Measurements from ENCODE around the gene ADGRA1. TPM values are rescaled to one million over a fixed set of nuclear protein-coding genes. Genes with fewer than 3 reads are reported as not detected.

The ADGRA1 gene
- total RNA-seq, 1 experiment from 2014 or later, result not detected

- Histone ChIP-seq H3K27ac (ENCODE audit: low read length) (no peak overlapping the region), H3K4me2 (ENCODE audit: low read length) (no peak overlapping the region), H3K9ac (ENCODE audit: low read length) (no peak overlapping the region), H3K27me3 (ENCODE audit: low read length) (0 out of 2 replicates have a peak, but pooled peaks cover under 1% of the 10 kb centered on the region), H3K9me2 (replicated peaks; ENCODE audit: low read length) (no peaks in the 10 kb centered on the region), H2AFZ (ENCODE audit: low read length) (no peak overlapping the region), H3K36me3 (ENCODE audit: low read depth, low read length) (no peaks in the 10 kb centered on the region), H3K4me3 (ENCODE audit: low read length) (no peak overlapping the region), H3K4me1 (ENCODE audit: insufficient read depth, low read length) (no peaks in the 10 kb centered on the region), H3K79me2 (ENCODE audit: low read length) (no peaks in the 10 kb centered on the region), H3F3A (ENCODE audit: low read length, unreplicated experiment) (no peaks in the 10 kb centered on the region), H3K9me3 (ENCODE audit: low read length) (no peaks in the 10 kb centered on the region), H4K20me1 (ENCODE audit: low read length) (no peaks in the 10 kb centered on the region)
- intact Hi-C loops (cut with micrococcal nuclease), result no loop called here
- CTCF ChIA-PET, result no interaction called here
- POLR2A ChIA-PET (ENCODE audit: unreplicated experiment), result interaction anchor here (0.7 kb wide), 1 partner anchor 85 kb away, joined by 3 read pairs; no protein-coding TSS in a partner anchor
- no TSS peak for BruUV-seq (replicated peaks)
- ATAC-seq (no peak), DNase-seq (no peak)
- TF ChIP-seq EZH2 (IDR thresholded peaks at IDR 0.05; ENCODE audit: low read length, unreplicated experiment), result no peak
Measured at GRCh38 chr10:133067149-133068105, 20.3 kb upstream of the ADGRA1 start.

GRCh38 chr10:133068111-133069032, 19.4 kb upstream of the ADGRA1 start:
- no peak for TF ChIP-seq EZH2phosphoT487 (IDR thresholded peaks at IDR 0.05; ENCODE audit: borderline replicate concordance, low read length)
- no peak for TF ChIP-seq CTCF (conservative IDR thresholded peaks at IDR 0.05; ENCODE audit: low read depth, low read length)
- no peak for TF ChIP-seq EZH2 (IDR thresholded peaks at IDR 0.05; ENCODE audit: low read length, unreplicated experiment)
- H3K27ac ChIP-seq (ENCODE audit: low read length), result no peak overlapping the region
- H3K36me3 ChIP-seq (ENCODE audit: low read depth, low read length), result no peaks in the 10 kb centered on the region
- no peaks in the 10 kb centered on the region for H3K4me1 ChIP-seq (ENCODE audit: insufficient read depth, low read length)
- H3K9me2 ChIP-seq (replicated peaks; ENCODE audit: low read length), result no peaks in the 10 kb centered on the region
- intact Hi-C loops (cut with micrococcal nuclease), result no loop called here
- ChIA-PET CTCF (no interaction called here), POLR2A (ENCODE audit: unreplicated experiment) (no interaction called here)
- H3K4me3 ChIP-seq (ENCODE audit: low read length), result no peak overlapping the region
- H2AFZ ChIP-seq (ENCODE audit: low read length), result no peak overlapping the region
- no TSS peak for BruUV-seq (replicated peaks)
- no peaks in the 10 kb centered on the region for H3K79me2 ChIP-seq (ENCODE audit: low read length)
- DNase-seq (no peak), ATAC-seq (no peak)
- H3K27me3 ChIP-seq (ENCODE audit: low read length), result no peaks in the 10 kb centered on the region
- H4K20me1 ChIP-seq (ENCODE audit: low read length), result no peaks in the 10 kb centered on the region
- H3K9me3 ChIP-seq (ENCODE audit: low read length), result no peaks in the 10 kb centered on the region
- H3K4me2 ChIP-seq (ENCODE audit: low read length), result no peak overlapping the region
- no peak overlapping the region for H3K9ac ChIP-seq (ENCODE audit: low read length)
- no peaks in the 10 kb centered on the region for H3F3A ChIP-seq (ENCODE audit: low read length, unreplicated experiment)

- no TSS peak for BruUV-seq (replicated peaks)
- POLR2A ChIA-PET (ENCODE audit: unreplicated experiment), result no interaction called here
- H3K4me3 ChIP-seq (ENCODE audit: low read length), result no peak overlapping the region
- no peaks in the 10 kb centered on the region for H3K4me1 ChIP-seq (ENCODE audit: insufficient read depth, low read length)
- H3K79me2 ChIP-seq (ENCODE audit: low read length), result no peaks in the 10 kb centered on the region
- no peaks in the 10 kb centered on the region for H3K9me3 ChIP-seq (ENCODE audit: low read length)
- no peak overlapping the region for H3K4me2 ChIP-seq (ENCODE audit: low read length)
- H3K9ac ChIP-seq (ENCODE audit: low read length), result no peak overlapping the region
- no peaks in the 10 kb centered on the region for H4K20me1 ChIP-seq (ENCODE audit: low read length)
- no peaks in the 10 kb centered on the region for H3K9me2 ChIP-seq (replicated peaks; ENCODE audit: low read length)
- CTCF ChIA-PET, result no interaction called here
- no peaks in the 10 kb centered on the region for H3K27me3 ChIP-seq (ENCODE audit: low read length)
- intact Hi-C loops (cut with micrococcal nuclease), result no loop called here
- DNase-seq (no peak), ATAC-seq (no peak)
- TF ChIP-seq EZH2 (IDR thresholded peaks at IDR 0.05; ENCODE audit: low read length, unreplicated experiment) (no peak), CTCF (conservative IDR thresholded peaks at IDR 0.05; ENCODE audit: low read depth, low read length) (no peak), EZH2phosphoT487 (IDR thresholded peaks at IDR 0.05; ENCODE audit: borderline replicate concordance, low read length) (no peak)
- H3K27ac ChIP-seq (ENCODE audit: low read length), result no peak overlapping the region
- H3K36me3 ChIP-seq (ENCODE audit: low read depth, low read length), result no peaks in the 10 kb centered on the region
- no peak overlapping the region for H2AFZ ChIP-seq (ENCODE audit: low read length)
- no peaks in the 10 kb centered on the region for H3F3A ChIP-seq (ENCODE audit: low read length, unreplicated experiment)
Measured at GRCh38 chr10:133069033-133069525, 18.6 kb upstream of the ADGRA1 start.

Data from PC-3 (cell line).